Prostate gland (tissue), 2 donors: ENCODE data around the gene CRYBB2.

ENCODE experiments used
- POLR2AphosphoS5 ChIP-seq: sonication (generic); formaldehyde crosslinking; IDR thresholded peaks from one replicate; pipeline ENCODE4 v1.6.1; 2017; ENCODE audit warnings: antibody characterized with exemption
- TF ChIP-seq, protein P1 (sequence below), 4 experiments: fragments of 200-600 bp in 2 of 4; fragments of 450-650 bp in 2 of 4; sonication (generic) in 2 of 4; IDR thresholded peaks; 1 replicate in 3 of 4; 2 replicates in 1 of 4; pipeline ENCODE4 v1.5.1; 2016 to 2019; ENCODE audit warnings: antibody characterized with exemption in 4 of 4, mild to moderate bottlenecking in 2 of 4, moderate library complexity in 2 of 4

DNA sequence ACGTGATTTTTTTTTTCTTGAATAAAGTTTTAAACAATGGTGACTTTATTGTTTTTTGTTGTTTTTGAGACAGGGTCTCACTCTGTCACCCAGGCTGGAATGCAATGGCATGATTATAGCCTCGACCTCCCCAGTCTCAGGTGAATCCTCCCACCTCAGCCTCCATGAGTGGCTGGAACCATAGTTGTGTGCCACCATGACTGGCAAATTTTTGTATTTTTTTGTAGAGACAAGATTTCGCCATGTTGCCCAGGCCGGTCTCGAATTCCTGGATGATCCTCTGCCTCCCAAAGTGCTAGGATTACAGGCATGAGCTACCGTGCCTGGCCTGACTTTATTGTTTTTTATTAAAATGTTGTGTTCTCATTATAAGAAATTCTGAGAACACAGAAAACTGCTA, 32.0 kb upstream of the CRYBB2 start:
- TF ChIP-seq POLR2AphosphoS5 = no peak
- TF ChIP-seq, protein P1, sequence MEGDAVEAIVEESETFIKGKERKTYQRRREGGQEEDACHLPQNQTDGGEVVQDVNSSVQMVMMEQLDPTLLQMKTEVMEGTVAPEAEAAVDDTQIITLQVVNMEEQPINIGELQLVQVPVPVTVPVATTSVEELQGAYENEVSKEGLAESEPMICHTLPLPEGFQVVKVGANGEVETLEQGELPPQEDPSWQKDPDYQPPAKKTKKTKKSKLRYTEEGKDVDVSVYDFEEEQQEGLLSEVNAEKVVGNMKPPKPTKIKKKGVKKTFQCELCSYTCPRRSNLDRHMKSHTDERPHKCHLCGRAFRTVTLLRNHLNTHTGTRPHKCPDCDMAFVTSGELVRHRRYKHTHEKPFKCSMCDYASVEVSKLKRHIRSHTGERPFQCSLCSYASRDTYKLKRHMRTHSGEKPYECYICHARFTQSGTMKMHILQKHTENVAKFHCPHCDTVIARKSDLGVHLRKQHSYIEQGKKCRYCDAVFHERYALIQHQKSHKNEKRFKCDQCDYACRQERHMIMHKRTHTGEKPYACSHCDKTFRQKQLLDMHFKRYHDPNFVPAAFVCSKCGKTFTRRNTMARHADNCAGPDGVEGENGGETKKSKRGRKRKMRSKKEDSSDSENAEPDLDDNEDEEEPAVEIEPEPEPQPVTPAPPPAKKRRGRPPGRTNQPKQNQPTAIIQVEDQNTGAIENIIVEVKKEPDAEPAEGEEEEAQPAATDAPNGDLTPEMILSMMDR (IDR thresholded peaks at IDR 0.05) = no peak
